HG03097 (cell line): ENCODE measurements around the gene MC4R.
"Not testable (repeated sequence)": the region's sequence is repeated elsewhere in the genome, so short reads cannot be mapped to it uniquely, and the experiment has no call there.

ENCODE experiments used
- ATAC-seq: cut with Tn5 transposase; IDR thresholded peaks from one replicate; pipeline ENCODE4 v1.9.1; 2021; ENCODE audit not compliant: unreplicated experiment, low FRiP score

Gene MC4R

GRCh38 chr18:60372596-60372995 is at the start of gene MC4R:
TSS of gene MC4R (minus strand) at chr18:60372775. CDS start at chr18:60372349, 426 bp downstream.
- no peak for ATAC-seq

GRCh38 chr18:60422306-60422705 is 49.7 kb upstream of the MC4R start:
- not testable (repeated sequence) for ATAC-seq

- ATAC-seq: no peak
Measured at GRCh38 chr18:60421356-60422118, 49.0 kb upstream of the MC4R start.

GRCh38 chr18:60417946-60418345 is 45.4 kb upstream of the MC4R start:
- no peak for ATAC-seq

GRCh38 chr18:60413944-60414547 is 41.5 kb upstream of the MC4R start:
- ATAC-seq: no peak

- ATAC-seq: no peak
Measured at GRCh38 chr18:60411715-60412114, 39.1 kb upstream of the MC4R start.

- ATAC-seq: no peak
Measured at GRCh38 chr18:60406721-60407120, 34.1 kb upstream of the MC4R start.

GRCh38 chr18:60404486-60405085 is 32.0 kb upstream of the MC4R start:
- no peak for ATAC-seq

GRCh38 chr18:60401346-60401745 is 28.8 kb upstream of the MC4R start:
- ATAC-seq: no peak

GRCh38 chr18:60391571-60392226 is 19.1 kb upstream of the MC4R start:
- no peak for ATAC-seq

GRCh38 chr18:60389314-60389713 is 16.7 kb upstream of the MC4R start:
- ATAC-seq: no peak

- no peak for ATAC-seq
Measured at GRCh38 chr18:60385693-60386092, 13.1 kb upstream of the MC4R start.

- ATAC-seq: no peak
Measured at GRCh38 chr18:60383893-60384292, 11.3 kb upstream of the MC4R start.

- ATAC-seq: no peak
Measured at GRCh38 chr18:60377778-60378469, 5.3 kb upstream of the MC4R start.

GRCh38 chr18:60372132-60372531 is 443 bp downstream of the MC4R start:
- ATAC-seq: no peak

- no peak for ATAC-seq
Measured at GRCh38 chr18:60358516-60358915, 14.1 kb downstream of the MC4R start.

- no peak for ATAC-seq
Measured at GRCh38 chr18:60350941-60351340, 21.6 kb downstream of the MC4R start.

GRCh38 chr18:60350150-60350549 is 22.4 kb downstream of the MC4R start:
- no peak for ATAC-seq

GRCh38 chr18:60347526-60348045 is 25.0 kb downstream of the MC4R start:
- ATAC-seq: no peak

- ATAC-seq: no peak
Measured at GRCh38 chr18:60339018-60339417, 33.6 kb downstream of the MC4R start.

- ATAC-seq: no peak
Measured at GRCh38 chr18:60331890-60332289, 40.7 kb downstream of the MC4R start.
